GM18505 (cell line): ENCODE data around the gene TTLL12.
"Not testable (repeated sequence)": the region's sequence is repeated elsewhere in the genome, so short reads cannot be mapped to it uniquely, and the experiment has no call there.

Source experiments
- ATAC-seq: cut with Tn5 transposase; IDR thresholded peaks from one replicate; pipeline ENCODE4 v1.9.1; 2021; ENCODE audit not compliant: unreplicated experiment
- POLR2A ChIP-seq: IDR thresholded peaks from 4 replicates; pipeline ENCODE4 v1.6.1; 2011; ENCODE audit warnings: borderline replicate concordance; ENCODE audit not compliant: insufficient read depth, insufficient read length; ENCODE audit errors: extremely low read depth

TTLL12 gene

DNA sequence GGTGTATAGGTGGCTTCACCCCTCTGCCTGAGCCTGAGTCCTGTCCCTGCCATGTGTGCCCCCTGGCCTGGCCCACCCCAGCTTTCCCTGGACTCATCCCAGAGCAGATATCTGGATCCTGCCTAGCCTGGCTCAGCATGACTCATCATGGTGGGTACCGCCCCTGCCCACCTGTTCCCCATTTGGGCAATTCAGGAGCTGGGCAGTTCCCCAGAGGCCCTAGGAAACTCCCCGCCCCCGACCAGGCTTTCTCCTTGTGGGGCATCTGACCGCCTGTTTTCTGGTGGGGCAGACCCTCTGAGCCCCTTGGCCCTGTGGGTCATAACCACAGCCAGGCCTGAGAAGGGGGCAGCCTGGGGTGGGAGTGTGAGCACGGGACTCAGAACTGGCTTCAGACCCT is 31.1 kb downstream of the TTLL12 start:
- ATAC-seq: no peak
- no peak for TF ChIP-seq POLR2A

DNA sequence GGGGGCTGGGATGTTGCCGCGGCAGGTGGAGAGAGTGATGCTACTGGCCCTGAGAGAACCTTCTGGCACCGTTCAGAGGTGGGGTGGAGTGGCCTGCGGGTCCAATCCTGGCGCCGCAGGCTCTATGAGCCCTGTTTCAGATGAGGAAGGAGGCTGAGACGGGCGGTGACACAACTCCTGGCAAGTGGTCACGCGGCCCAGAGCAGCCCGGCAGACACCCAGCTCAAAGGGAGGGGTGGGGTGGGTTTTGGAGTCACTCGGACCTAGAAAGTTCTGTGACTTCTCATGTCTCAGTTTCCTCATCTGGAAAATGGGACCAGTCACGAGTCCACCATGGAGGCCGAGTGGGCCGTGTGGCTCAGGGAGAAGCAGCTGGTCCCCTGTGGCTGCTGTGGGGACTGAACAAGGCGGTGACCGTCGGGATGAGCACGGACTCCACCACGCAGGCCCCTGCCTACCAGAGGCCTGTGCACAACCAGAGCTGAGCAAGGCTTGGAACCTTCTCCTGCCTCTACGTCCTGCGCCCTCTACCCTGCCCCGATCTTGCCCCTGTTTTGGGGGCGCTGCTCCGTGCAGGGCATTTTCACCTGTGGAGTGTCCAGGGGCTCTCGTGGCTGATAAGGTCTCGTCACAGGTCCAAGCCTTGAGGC is 31.9 kb downstream of the TTLL12 start:
- TF ChIP-seq POLR2A: no peak
- no peak for ATAC-seq

GRCh38 chr22:43153899-43154298 is 33.0 kb downstream of the TTLL12 start:
- ATAC-seq: no peak
- TF ChIP-seq POLR2A: no peak

DNA sequence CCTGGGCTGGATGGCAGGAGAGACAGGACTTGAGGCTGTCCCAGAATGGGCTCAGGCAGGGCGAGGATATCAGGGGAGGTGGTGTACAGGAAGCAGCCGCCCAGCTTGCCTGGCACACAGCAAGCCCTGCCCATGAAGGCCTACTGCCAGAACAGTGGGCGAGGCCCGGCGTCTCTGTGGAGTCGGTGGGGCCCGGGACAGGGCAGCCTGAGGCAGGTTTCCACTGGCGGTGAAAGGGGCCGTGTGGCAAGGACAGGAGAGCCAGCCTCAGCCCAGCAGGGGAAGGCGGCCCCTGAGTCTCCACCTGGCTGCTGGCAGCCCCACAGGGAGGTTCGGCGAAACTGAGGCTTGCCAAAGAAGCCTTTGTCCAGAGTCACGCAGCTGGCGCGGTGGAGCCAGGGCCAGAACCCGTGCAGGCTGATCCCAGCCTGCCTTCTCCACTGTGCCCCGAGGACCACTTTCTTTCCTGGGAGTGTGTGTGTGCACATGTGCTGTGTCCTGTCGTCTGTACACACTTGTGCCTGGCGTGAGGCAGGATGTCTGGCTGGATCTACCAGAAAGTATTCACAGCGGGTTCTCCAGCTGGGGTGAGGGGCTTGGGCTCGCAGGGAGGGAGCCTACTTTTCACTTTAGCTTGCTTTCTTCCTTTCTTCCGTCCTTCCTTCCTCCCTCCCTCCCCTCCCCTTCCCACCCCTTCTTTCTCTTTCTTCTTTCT is 34.4 kb downstream of the TTLL12 start:
- ATAC-seq: no peak
- TF ChIP-seq POLR2A: no peak

DNA sequence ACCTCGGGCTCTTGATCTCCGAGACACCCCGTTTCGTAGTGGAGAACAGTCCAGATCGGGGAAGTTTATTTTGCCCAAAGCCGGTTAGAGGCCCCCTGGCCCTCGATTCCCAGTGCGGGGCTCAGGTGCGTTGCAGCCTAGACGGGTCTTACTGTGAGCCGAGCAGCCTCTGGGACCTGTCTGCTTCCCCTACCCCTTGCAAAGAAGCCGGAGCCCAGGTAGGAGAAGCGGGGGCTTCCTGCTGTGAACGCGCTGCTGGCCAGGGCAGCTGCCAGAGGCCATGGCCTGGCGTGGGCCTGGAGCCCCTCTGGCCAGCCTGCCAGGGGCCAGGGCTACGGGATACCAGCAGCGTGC is 35.0 kb downstream of the TTLL12 start:
- no peak for TF ChIP-seq POLR2A
- no peak for ATAC-seq

DNA sequence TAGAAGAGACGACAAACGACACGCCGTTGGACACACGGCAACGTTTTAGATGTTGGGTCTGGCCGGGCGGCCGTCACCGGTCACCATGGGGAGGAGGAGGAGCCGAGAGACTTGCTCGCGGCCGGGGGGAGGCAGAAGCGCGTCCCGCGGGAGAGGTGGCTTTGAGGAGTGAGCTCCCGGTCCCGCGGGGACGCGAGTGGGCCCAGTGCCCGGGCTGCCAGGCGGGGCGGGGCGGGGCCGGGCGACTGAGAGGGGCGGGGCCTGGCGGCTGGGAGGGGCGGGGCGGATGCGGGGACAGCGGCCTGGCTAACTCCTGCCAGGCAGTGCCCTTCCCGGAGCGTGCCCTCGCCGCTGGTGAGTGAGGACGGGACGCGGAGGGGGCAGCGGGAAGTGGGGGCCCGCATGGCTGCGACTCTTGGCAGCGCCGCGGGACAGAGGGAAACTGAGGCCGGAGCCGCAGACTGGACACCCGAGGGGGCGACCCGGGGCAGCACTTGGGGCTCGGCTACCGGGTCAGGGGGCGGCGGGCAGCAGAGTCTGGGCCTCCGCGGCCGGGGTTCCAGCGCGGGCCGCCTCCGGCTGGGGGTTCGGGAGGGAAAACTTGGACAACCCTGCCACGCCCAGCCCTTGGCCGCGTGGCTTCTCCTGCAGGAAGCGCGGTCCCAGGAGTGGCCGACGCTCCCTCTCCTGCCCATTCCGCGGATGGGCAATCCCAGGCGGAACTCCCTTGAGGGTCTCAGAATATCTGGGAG is 35.5 kb downstream of the TTLL12 start, which contains the start of gene TSPO:
Gene TSPO (plus strand): TSS at position 309 of the 752 bp plus-strand sequence. CDS start 7,680 bp downstream, outside the sequence.
- ATAC-seq: no peak

DNA sequence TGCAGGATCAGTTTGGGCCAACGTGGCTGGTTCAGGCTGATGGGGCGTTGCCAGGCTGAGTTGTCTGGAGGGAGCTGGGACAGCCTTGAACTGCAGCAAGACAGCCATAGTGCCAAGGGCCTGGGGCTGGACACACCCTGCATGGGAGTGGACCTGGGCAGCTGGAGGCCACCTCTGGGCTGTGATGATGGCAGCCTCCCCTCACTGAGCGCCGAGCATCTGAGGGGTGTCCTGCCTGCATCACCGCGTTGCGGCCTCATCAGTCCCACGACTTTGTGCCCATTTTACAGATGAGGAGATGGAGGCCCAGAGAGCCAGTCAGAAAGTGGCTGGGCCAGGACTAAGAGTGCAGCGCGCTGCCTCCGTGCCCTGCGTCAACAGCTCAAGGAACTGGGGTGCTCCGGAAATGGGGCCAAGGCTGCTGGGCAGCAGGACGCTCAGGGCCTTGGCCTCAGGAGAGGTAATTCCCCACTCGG is 36.2 kb downstream of the TTLL12 start:
- no peak for ATAC-seq
- TF ChIP-seq POLR2A: no peak

More for the DNA sequence above, 35.5 kb downstream of the TTLL12 start, which contains the start of gene TSPO:
- TF ChIP-seq POLR2A: peak; percentile 22

DNA sequence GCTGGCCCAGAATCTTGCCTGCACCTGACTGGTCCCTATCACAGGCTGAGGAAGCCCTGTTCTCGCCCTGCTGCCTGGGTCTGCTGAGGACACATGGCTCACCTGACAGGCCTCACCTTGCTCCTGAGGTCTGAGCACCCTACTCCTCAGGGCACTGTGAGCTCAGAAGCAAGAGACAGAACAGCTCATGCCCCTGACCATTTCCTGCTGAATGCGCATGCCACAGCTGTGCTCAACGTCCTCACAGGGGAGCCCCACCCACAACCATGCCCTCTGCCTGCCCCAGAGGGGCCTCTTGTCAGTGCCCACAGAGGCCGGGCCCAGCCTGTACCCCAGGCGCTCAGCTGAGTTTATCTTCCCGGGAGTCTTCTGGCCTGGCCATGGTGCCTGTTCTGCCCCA is 38.4 kb downstream of the TTLL12 start:
- no peak for TF ChIP-seq POLR2A
- ATAC-seq: no peak

DNA sequence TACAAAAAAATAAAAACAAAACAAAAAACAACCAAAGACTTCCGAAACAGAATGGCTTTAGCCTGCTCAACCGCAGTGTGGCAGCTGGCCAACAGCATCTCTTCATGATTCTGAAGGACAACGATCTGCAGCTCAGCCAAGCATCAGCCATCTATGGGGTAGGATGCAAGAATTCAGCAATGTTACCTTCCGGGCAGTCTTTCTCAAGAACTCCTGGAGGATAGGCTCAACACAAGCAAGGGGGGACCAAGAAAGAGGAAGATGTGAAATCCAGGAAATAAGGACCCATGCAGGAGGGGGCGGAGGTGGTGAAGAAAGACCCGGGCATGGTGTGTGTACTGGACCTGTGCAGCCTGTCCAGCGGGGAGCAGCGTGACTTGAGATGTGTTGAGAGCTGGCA is 39.1 kb downstream of the TTLL12 start:
- no peak for ATAC-seq
- TF ChIP-seq POLR2A: no peak

DNA sequence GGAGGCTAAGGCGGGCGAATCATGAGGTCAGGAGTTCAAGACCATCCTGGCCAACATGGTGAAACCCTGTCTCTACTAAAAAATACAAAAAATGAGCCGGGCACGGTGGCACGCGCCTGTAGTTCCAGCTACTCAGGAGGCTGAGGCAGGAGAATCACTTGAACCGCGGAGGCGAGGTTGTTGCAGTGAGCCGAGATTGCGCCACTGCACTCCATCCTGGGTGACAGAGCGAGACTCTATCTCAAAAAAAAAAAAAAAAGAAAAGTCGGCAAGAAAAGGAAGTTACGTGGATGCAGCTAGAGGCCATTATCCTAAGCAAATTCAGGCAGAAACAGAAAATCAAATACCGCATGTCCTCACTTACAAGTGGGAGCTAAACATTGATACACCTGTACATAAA is 40.6 kb downstream of the TTLL12 start:
- ATAC-seq: not testable (repeated sequence)

DNA sequence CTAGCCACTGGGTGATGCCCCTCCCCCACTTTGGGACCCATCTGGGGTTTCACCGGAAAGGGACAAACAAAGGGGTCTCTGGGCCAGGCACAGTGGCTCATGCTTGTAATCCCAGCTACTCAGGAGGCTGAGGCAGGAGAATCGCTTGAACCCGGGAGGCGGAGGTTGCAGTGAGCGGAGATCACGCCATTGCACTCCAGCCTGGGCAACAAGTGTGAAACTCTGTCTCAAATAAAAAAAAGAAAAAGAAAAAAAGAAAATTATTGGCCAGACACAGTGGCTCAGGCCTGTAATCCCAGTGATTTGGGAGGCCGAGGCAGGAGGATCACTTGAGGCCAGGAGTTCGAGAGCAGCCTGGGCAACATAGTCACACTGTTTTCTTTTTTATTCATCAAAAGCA is 41.6 kb downstream of the TTLL12 start:
- ATAC-seq: not testable (repeated sequence)

DNA sequence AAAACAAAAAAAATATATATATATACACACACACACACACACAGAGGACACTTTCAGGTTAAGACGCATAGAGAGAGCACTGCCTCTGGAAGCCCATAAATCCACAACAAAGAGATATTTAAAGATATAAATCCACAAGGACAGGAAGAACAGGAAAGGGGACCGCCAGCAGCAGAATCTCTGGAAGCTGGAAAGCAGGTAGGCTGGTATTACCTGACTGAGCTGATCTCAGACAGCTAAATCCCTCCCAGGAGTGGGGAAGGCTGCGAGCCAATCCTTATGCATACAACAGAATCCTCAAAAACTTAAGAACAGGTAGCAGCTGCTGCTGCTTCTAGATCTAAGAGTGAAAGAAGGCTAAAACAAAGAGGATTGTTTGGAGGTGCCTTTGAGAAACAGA is 42.0 kb downstream of the TTLL12 start:
- TF ChIP-seq POLR2A: no peak
- ATAC-seq: no peak

DNA sequence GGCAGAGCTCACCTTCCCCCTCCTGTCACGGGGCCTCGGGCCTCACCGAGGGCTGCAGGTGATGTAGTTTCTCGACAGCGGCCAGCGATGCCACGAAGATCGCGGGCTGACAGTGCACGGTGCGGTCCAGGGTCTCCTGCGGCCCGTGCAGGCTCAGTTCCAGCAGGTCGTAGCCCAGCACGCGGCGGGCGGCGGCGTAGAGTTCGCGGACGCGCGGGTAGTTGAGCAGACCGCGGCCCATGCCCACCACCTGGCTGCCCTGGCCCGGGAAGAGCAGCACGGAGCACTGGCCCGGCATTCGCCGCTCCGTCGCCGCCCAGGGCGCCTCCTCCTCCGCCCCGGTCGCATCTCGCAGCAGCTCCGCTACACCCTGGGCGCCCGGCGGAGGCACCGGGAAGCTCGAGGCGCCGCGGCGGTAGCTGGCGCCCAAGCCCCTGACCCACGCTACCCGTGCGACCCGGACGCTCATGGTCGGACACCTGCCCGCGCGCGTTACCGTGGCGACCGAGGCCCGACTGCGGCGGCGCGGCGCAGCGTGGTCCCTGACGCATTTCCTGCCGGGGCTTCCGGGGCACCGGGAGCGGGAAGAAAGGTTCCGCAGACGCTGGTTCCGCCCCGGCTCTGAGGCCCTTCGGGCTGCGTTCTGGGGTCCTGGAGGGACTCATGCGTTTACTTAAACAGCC is 43.9 kb downstream of the TTLL12 start, which contains the start of gene MCAT:
Gene MCAT (minus strand): TSS at position 519 of the 683 bp plus-strand sequence. CDS start 50 bp downstream, at position 469.
- peak; percentile 68 for ATAC-seq
- peak; percentile 81 for TF ChIP-seq POLR2A
